Stimulated activated CD4-positive, alpha-beta T cell treated with anti-CD3 and anti-CD28 coated beads, Interleukin-12 subunit alpha, Interleukin-12 subunit beta, amount 100 ng/mL, for 4 hours (primary cell): ENCODE data around the gene PLCD1.
"Not testable (repeated sequence)": the region's sequence is repeated elsewhere in the genome, so short reads cannot be mapped to it uniquely, and the experiment has no call there.

Experiments
- DNase-seq: peaks from one replicate; pipeline ENCODE4 v3.0.0-alpha.2; 2020

Gene PLCD1

GRCh38 chr3:37984051-37984450, 45.4 kb downstream of the PLCD1 start:
- no peak for DNase-seq

GRCh38 chr3:37982331-37982730, 47.1 kb downstream of the PLCD1 start:
- no peak for DNase-seq

GRCh38 chr3:37981348-37981664, 48.1 kb downstream of the PLCD1 start:
- no peak for DNase-seq

- DNase-seq = no peak
These were observed 48.7 kb downstream of the PLCD1 start for GRCh38 chr3:37980462-37981347.

- no peak for DNase-seq
These were observed 49.6 kb downstream of the PLCD1 start for GRCh38 chr3:37979541-37980461.

- peak; percentile 57 for DNase-seq
These were observed 55.0 kb downstream of the PLCD1 start for GRCh38 chr3:37974121-37975083.

GRCh38 chr3:37973246-37974054, 56.0 kb downstream of the PLCD1 start:
- DNase-seq = no peak

- not testable (repeated sequence) for DNase-seq
These were observed 57.4 kb downstream of the PLCD1 start for GRCh38 chr3:37972056-37972455.

GRCh38 chr3:37971467-37971866, 58.0 kb downstream of the PLCD1 start:
- no peak for DNase-seq

- no peak for DNase-seq
These were observed 58.6 kb downstream of the PLCD1 start for GRCh38 chr3:37970802-37971201.

- DNase-seq = no peak
These were observed 59.8 kb downstream of the PLCD1 start for GRCh38 chr3:37969596-37970100.

GRCh38 chr3:37968813-37969595, 60.4 kb downstream of the PLCD1 start:
- no peak for DNase-seq

- DNase-seq = no peak
These were observed 61.2 kb downstream of the PLCD1 start for GRCh38 chr3:37968199-37968598.

GRCh38 chr3:37967260-37967881, 62.1 kb downstream of the PLCD1 start:
- DNase-seq = peak; percentile 48

- DNase-seq = no peak
These were observed 64.7 kb downstream of the PLCD1 start for GRCh38 chr3:37964716-37965115.

- DNase-seq = no peak
These were observed 65.3 kb downstream of the PLCD1 start for GRCh38 chr3:37964146-37964545.

GRCh38 chr3:37963635-37964034, 65.8 kb downstream of the PLCD1 start:
- DNase-seq = no peak

GRCh38 chr3:37963016-37963415, 66.4 kb downstream of the PLCD1 start:
- no peak for DNase-seq

GRCh38 chr3:37961622-37962431, 67.6 kb downstream of the PLCD1 start:
- DNase-seq = no peak
